GM19438 (cell line): ENCODE data around the gene NDUFAF8.

Source experiments
- ATAC-seq: cut with Tn5 transposase; IDR thresholded peaks from one replicate; pipeline ENCODE4 v1.9.1; 2021; ENCODE audit warnings: low read depth; ENCODE audit not compliant: unreplicated experiment

Gene NDUFAF8

DNA sequence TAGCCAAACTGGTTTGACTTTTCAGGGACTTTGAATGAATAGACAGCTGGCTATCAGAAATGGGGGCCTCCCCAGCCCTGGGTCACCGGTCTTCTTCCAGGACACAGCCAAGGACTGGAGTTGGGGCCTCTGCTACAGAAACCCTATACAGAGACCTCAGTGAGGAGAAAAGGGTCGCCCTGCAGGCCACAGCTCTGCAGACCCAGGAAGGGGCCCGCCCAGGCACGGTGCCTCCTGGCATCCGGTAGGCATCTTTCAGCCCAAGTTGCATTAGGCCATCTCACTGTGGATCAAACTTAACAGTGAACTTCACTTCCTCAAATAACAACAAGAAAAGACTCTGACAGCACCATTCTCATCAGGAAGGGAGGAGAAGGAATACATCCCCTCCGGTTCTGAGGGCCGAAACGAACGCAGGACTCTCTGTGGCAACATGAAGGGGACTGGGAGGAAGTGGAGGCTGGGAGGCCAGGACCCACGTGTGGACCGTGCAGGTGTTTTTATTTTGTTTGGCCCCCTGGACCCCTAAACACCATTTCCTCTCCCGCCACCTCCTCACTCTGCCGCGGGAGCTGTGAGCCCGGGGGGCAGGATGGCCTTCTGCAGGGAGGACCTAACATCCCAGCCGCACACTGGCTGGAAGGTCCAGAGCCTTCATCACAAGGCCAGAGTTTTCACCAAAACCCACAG, 48.8 kb downstream of the NDUFAF8 start:
- no peak for ATAC-seq

GRCh38 chr17:81288715-81289114, 49.6 kb downstream of the NDUFAF8 start:
- ATAC-seq = no peak

- ATAC-seq = no peak
Observed at GRCh38 chr17:81289627-81290026, 50.5 kb downstream of the NDUFAF8 start.

DNA sequence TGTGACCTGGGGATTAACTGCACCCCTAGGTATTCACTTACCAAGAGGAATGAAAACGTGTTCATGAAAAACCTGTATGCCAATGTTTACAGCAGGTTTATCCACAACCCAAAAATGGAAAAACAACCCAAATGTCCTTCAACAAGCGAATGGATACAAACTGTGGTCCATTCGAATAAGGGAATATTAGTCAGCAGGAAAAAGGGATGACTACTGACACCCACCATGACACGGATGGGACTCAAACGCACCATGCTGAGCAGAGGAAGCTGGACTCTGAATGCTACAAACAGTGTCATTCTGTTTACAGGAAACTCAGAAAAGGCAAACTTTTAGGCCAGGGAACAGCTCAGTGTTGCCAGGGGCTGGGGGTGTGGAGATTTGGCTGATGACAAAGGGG, 51.1 kb downstream of the NDUFAF8 start:
- no peak for ATAC-seq
